GM23338 (cell line): Measurements from ENCODE around the gene RCE1.

ENCODE experiments used
- CTCF ChIP-seq, 2 experiments: fragments of 200-600 bp in 1 of 2; sonication (generic) in 1 of 2; conservative IDR thresholded peaks; 2 replicates each; pipeline versions ENCODE4 v1.5.1 to v1.6.1; 2016 to 2017; ENCODE audit warnings: antibody characterized with exemption in 2 of 2, low read depth in 2 of 2, mild to moderate bottlenecking in 2 of 2, moderate library complexity in 1 of 2
- EZH2 ChIP-seq: fragments of 200-600 bp; sonication (generic); IDR thresholded peaks from one replicate; pipeline ENCODE4 v1.8.0; 2017; ENCODE audit warnings: antibody characterized with exemption, mild to moderate bottlenecking, low read depth; ENCODE audit not compliant: unreplicated experiment
- JUNB ChIP-seq: IDR thresholded peaks from one replicate; pipeline ENCODE4 v1.6.1; 2016; ENCODE audit warnings: antibody characterized with exemption; ENCODE audit not compliant: unreplicated experiment
- NANOG ChIP-seq: IDR thresholded peaks from 2 replicates; pipeline ENCODE4 v1.6.1; 2016; ENCODE audit warnings: antibody characterized with exemption, borderline replicate concordance
- POLR2AphosphoS5 ChIP-seq: IDR thresholded peaks from 2 replicates; pipeline ENCODE4 v1.6.1; 2016; ENCODE audit warnings: antibody characterized with exemption, low read depth
- REST ChIP-seq: IDR thresholded peaks from one replicate; pipeline ENCODE4 v1.6.1; 2018; ENCODE audit warnings: antibody characterized with exemption; ENCODE audit not compliant: unreplicated experiment
- ZNF114 ChIP-seq: fragments of 250-450 bp; sonication (Bioruptor Pico); IDR thresholded peaks from 2 replicates; pipeline ENCODE4 v1.5.0; 2020; ENCODE audit warnings: mild to moderate bottlenecking, moderate library complexity

- TF ChIP-seq EZH2 (no peak), CTCF (conservative IDR thresholded peaks at IDR 0.05; ENCODE audit: low read depth in 2 of 2) (no peak), ZNF114 (CRISPR knock-in tag) (no peak), NANOG (no peak), POLR2AphosphoS5 (no peak), JUNB (no peak), REST (no peak)
These were observed 25.0 kb downstream of the RCE1 start for GRCh38 chr11:66868082-66868725.
